Mucosa of gallbladder (tissue), 1 donor: ENCODE results near the gene FANK1. TPM values are rescaled to one million over a fixed set of nuclear protein-coding genes. Genes with fewer than 3 reads are reported as not detected.
"Not testable (repeated sequence)": the region's sequence is repeated elsewhere in the genome, so short reads cannot be mapped to it uniquely, and the experiment has no call there.

ENCODE experiments used
- DNase-seq: peaks from one replicate; pipeline ENCODE4 v3.0.0-alpha.2; 2020; ENCODE audit warnings: low spot score
- total RNA-seq: library from RNA; stranded (reverse); gene quantifications from one replicate; pipeline ENCODE4 v1.2.1, GENCODE V29; 2021
- donor health status: DM: no; HTN: no; CAD: no.

FANK1 gene
- total RNA-seq, 1 donor from 2014 or later: 5.3 TPM

- not testable (repeated sequence) for DNase-seq
Measured at GRCh38 chr10:125889441-125889840, 6.9 kb upstream of the FANK1 start.

- DNase-seq: not testable (repeated sequence)
Measured at GRCh38 chr10:125892402-125892801, 4.0 kb upstream of the FANK1 start.

GRCh38 chr10:125894176-125894575 lies 2.2 kb upstream of the FANK1 start:
- DNase-seq: not testable (repeated sequence)

GRCh38 chr10:125895130-125896087 lies 955 bp upstream of the FANK1 start:
- DNase-seq: peak; percentile 45

GRCh38 chr10:125897317-125897716 lies 953 bp downstream of the FANK1 start:
- not testable (repeated sequence) for DNase-seq

GRCh38 chr10:125900963-125901362 lies 4.6 kb downstream of the FANK1 start:
- not testable (repeated sequence) for DNase-seq

- not testable (repeated sequence) for DNase-seq
Measured at GRCh38 chr10:125903135-125903640, 6.8 kb downstream of the FANK1 start.

- DNase-seq: not testable (repeated sequence)
Measured at GRCh38 chr10:125905069-125905994, 9.0 kb downstream of the FANK1 start.

- not testable (repeated sequence) for DNase-seq
Measured at GRCh38 chr10:125907598-125907997, 11.2 kb downstream of the FANK1 start.

- not testable (repeated sequence) for DNase-seq
Measured at GRCh38 chr10:125908813-125909212, 12.4 kb downstream of the FANK1 start.

GRCh38 chr10:125909491-125909890 lies 13.1 kb downstream of the FANK1 start:
- DNase-seq: not testable (repeated sequence)

GRCh38 chr10:125911145-125911544 lies 14.8 kb downstream of the FANK1 start:
- DNase-seq: no peak

GRCh38 chr10:125911990-125912389 lies 15.6 kb downstream of the FANK1 start:
- DNase-seq: peak; percentile 89

- not testable (repeated sequence) for DNase-seq
Measured at GRCh38 chr10:125913277-125913676, 16.9 kb downstream of the FANK1 start.

GRCh38 chr10:125916977-125917376 lies 20.6 kb downstream of the FANK1 start:
- no peak for DNase-seq

GRCh38 chr10:125917704-125918361 lies 21.5 kb downstream of the FANK1 start:
- not testable (repeated sequence) for DNase-seq

- DNase-seq: not testable (repeated sequence)
Measured at GRCh38 chr10:125921643-125922306, 25.4 kb downstream of the FANK1 start.

- no peak for DNase-seq
Measured at GRCh38 chr10:125925262-125925834, 29.0 kb downstream of the FANK1 start.

GRCh38 chr10:125926247-125926646 lies 29.9 kb downstream of the FANK1 start:
- no peak for DNase-seq

GRCh38 chr10:125927265-125927664 lies 30.9 kb downstream of the FANK1 start:
- not testable (repeated sequence) for DNase-seq
